H54 (cell line): ENCODE measurements around the gene RPS14.
"Not testable (repeated sequence)": the region's sequence is repeated elsewhere in the genome, so short reads cannot be mapped to it uniquely, and the experiment has no call there.

Experiments used
- DNase-seq: peaks from one replicate; pipeline ENCODE4 v3.0.0; 2011; ENCODE audit warnings: low spot score, mixed read lengths; ENCODE audit not compliant: insufficient read length
- FAIRE-seq: peaks from 3 replicates; lab custom pipeline; 2011; peaks lifted over from hg19 to GRCh38; lab: Jason Lieb, UNC
- POLR2A ChIP-seq: IDR thresholded peaks from 2 replicates; pipeline ENCODE4 v1.6.1; 2011; ENCODE audit warnings: low read depth, mild to moderate bottlenecking, low read length

The RPS14 gene

GRCh38 chr5:150428106-150428876 is 21.2 kb downstream of the RPS14 start:
- no peak for DNase-seq
- no peak for TF ChIP-seq POLR2A
- FAIRE-seq: no peak

GRCh38 chr5:150426165-150426564 is 23.4 kb downstream of the RPS14 start:
- DNase-seq, FAIRE-seq: not testable (repeated sequence)

GRCh38 chr5:150422758-150423157 is 26.8 kb downstream of the RPS14 start:
- DNase-seq: no peak
- TF ChIP-seq POLR2A: no peak
- FAIRE-seq: no peak

- FAIRE-seq: no peak
- DNase-seq: no peak
- no peak for TF ChIP-seq POLR2A
Observed at GRCh38 chr5:150422075-150422474, 27.5 kb downstream of the RPS14 start.

DNA sequence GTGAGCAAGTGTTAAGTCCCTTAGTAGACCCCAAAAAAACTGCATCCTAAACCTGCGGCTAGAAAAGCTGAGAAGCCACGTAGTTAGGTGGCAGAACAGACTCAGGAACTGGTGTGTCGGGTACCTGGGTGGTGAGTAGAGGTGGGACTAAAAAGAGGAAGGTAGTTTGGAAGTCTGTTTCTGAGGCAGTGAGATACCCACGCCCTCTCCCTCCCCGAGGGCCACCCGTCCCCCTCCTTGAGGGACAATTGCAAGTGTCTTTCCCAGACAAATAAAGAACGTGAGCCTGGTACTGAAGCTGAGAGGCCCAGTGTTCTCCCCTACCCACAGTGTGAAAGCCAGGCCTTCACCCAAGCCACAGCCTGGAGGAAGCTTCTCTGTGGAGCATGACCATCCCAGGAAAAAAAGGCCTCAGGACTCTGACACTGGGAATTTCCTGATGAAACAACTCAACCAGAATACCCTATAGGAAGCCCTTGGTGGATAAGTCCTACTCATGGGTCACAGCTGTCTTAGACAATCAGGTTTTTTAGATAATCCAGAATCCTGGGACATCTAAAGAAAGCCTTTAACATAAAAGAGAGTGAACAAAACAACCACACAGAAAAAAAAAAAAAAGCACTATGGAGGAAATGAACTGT is 29.8 kb downstream of the RPS14 start:
- DNase-seq (no peak), FAIRE-seq (no peak)
- TF ChIP-seq POLR2A: no peak

- FAIRE-seq, DNase-seq: not testable (repeated sequence)
Observed at GRCh38 chr5:150413902-150414790, 35.4 kb downstream of the RPS14 start.

DNA sequence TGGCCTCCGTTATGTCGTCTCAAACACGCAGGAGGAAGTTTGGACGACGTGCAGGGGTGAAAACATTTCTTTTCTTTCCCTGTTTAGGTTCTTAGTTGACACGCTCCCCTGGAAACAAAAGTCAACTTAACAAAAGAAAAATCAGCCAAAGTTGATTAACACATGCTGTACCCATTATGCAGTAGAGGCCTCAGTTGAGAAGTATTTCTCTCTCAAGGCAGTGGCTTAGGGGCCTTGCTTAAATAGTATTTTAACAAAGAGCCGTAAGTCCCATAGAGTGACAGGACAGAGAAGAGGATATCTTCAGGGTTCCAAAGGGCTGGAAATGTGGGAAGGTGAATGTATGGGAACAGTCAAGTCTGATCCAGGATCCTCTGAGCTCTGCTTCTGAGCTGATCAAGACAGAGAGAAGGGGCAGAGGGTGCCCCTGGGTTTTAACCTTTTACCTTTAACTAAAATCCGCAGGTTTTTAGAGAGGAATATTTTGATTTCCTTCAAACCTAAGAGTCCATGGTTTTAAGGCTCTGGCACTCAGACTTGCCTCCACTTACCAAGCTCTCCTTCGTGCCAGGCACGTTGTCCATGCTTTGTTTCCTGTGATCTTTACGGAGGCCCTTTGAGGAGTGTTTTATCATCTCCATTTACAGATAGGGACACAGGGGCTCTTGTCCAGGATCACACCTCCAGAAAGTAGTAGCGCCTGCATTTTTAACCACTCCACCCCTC is 36.2 kb downstream of the RPS14 start:
- no peak for TF ChIP-seq POLR2A
- DNase-seq (no peak), FAIRE-seq (no peak)

DNA sequence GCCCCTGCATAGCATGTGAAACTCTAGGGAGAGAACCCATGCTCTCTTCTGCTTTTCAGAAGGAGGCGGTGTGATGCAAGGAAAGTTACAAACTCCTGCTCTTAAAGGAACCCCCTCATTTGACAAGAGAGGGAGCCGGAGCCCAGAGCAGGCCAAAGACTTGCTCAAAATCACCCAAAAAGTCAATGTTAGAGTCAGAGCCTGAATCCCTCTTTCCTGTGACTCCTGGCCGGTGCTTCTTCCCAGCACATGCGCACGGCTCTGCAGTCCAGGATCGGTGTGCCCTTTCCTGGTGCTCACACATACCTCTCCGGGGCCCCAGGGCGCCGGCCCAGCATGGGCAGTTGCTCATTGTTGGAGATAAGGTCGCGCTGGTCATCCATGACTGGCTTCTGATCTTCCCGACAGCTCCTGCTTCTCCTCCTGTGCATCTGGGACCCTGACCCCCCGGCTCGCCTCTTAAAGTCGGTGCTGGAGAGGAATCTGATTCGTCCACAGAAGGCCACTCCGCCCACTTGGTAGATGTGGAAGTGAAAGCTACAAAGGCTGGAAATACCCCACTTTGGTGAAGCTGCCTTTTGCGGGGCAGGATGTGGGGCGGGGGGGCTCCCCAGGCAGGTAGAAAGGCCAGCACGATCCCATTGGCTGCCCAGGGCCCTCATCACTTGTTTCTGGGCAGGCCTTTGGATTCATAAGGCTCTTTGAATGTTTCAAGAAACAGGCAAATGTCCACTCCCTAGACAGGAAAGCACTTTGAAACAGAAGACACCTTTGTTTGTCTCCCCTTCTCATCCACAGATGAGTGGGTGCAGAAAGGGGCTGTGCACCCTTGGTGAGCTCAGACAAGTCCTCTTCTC is 37.0 kb downstream of the RPS14 start, which contains the start of gene CD74:
CD74 (minus strand) TSS at position 592 of the 857 bp plus-strand sequence; CDS start at position 431, 161 bp downstream.
- TF ChIP-seq POLR2A: no peak
- no peak for DNase-seq
- no peak for FAIRE-seq

DNA sequence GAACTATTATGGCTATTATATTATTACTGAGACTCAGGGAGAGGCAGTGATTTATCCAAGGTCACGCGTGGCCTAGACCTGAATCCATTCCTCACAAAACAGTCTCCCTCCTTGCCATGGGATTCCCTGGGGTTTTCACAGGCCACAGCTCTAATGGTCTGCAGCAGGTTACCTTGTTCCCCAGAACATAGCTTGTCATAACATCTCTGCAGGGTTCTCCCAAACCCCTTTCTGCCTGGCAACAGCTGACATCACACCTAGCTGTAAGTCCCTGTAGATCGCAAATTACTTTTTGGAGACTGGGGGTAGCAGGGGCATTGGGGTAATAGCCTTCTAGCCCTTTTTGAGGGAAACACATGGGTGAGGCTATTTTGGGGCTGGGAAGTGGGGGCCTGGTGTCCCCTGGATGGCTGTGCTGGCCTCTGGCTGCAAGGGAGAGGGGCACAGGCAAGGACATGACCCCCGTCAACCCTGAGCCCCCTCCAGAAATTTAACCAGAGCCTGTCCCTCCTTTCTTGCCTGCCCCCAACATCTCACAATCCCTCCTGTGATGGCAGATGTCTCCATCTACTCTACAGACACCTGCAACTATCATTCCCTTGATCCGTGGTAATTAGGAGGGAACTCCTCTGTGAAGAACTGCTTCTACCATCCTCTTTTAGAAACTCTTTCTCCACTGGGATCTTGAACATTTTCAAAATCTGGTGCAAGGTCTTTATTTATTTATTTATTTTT is 38.1 kb downstream of the RPS14 start:
- DNase-seq (no peak), FAIRE-seq (no peak)
- TF ChIP-seq POLR2A: no peak

GRCh38 chr5:150410524-150411244 is 38.9 kb downstream of the RPS14 start:
- FAIRE-seq (no peak), DNase-seq (peak; percentile 75)
- TF ChIP-seq POLR2A: no peak
